Trophoblast cell (in vitro differentiated cells and primary cell): Measurements from ENCODE around the gene FGGY.

Experiments
- DNase-seq, 2 donors: peaks; one replicate each; pipeline ENCODE4 v3.0.0-alpha.2; 2016
- H2AFZ ChIP-seq: 2 replicates; pipeline ENCODE4 v1.6.1; 2013; ENCODE audit warnings: low read length, moderate library complexity, mild to moderate bottlenecking; ENCODE audit not compliant: insufficient read depth, poor library complexity
- H2AK5ac ChIP-seq: 2 replicates; pipeline ENCODE4 v1.6.1; 2013; ENCODE audit warnings: mild to moderate bottlenecking, low read length
- H2BK120ac ChIP-seq: 2 replicates; pipeline ENCODE4 v1.6.1; 2013; ENCODE audit warnings: low read length, mild to moderate bottlenecking, moderate library complexity; ENCODE audit not compliant: insufficient read depth, poor library complexity
- H2BK12ac ChIP-seq: 2 replicates; pipeline ENCODE4 v1.6.1; 2013; ENCODE audit warnings: mild to moderate bottlenecking, low read length, moderate library complexity
- H2BK5ac ChIP-seq: 2 replicates; pipeline ENCODE4 v1.6.1; 2013; ENCODE audit warnings: low read length, low read depth, moderate library complexity, mild to moderate bottlenecking; ENCODE audit not compliant: poor library complexity
- H3K14ac ChIP-seq: 2 replicates; pipeline ENCODE4 v1.6.1; 2013; ENCODE audit warnings: mild to moderate bottlenecking, low read length
- H3K18ac ChIP-seq: 2 replicates; pipeline ENCODE4 v1.6.1; 2013; ENCODE audit warnings: mild to moderate bottlenecking, low read length
- H3K23ac ChIP-seq: 2 replicates; pipeline ENCODE4 v1.6.1; 2013; ENCODE audit warnings: low read length
- H3K27ac ChIP-seq: 2 replicates; pipeline ENCODE4 v1.5.1; 2013; ENCODE audit warnings: low read depth, mild to moderate bottlenecking, inconsistent platforms, low read length, moderate library complexity
- H3K27me3 ChIP-seq: 2 replicates; pipeline ENCODE4 v1.6.1; 2013; ENCODE audit warnings: inconsistent platforms, mild to moderate bottlenecking, low read length, moderate library complexity; ENCODE audit not compliant: insufficient read depth
- H3K36me3 ChIP-seq, 2 experiments: 1 replicate in 1 of 2; 2 replicates in 1 of 2; pipeline ENCODE4 v1.6.1; 2013; ENCODE audit warnings: low read length in 2 of 2, mild to moderate bottlenecking in 2 of 2, moderate library complexity in 1 of 2; ENCODE audit not compliant: insufficient read depth in 2 of 2, control insufficient read depth in 1 of 2
- H3K4ac ChIP-seq: 2 replicates; pipeline ENCODE4 v1.6.1; 2013; ENCODE audit warnings: low read depth, mild to moderate bottlenecking, low read length, moderate library complexity
- H3K4me1 ChIP-seq, 2 experiments: 1 replicate in 1 of 2; 2 replicates in 1 of 2; pipeline ENCODE4 v1.6.1; 2013; ENCODE audit warnings: low read length in 2 of 2, mild to moderate bottlenecking in 2 of 2, moderate library complexity in 1 of 2; ENCODE audit not compliant: insufficient read depth in 2 of 2, control insufficient read depth in 1 of 2
- H3K4me2 ChIP-seq: 2 replicates; pipeline ENCODE4 v1.6.1; 2013; ENCODE audit warnings: inconsistent platforms, mild to moderate bottlenecking, low read length, moderate library complexity
- H3K4me3 ChIP-seq: 2 replicates; pipeline ENCODE4 v1.5.1; 2013; ENCODE audit warnings: mild to moderate bottlenecking, low read depth, low read length, inconsistent platforms
- H3K79me1 ChIP-seq: one replicate; pipeline ENCODE4 v1.6.1; 2013; ENCODE audit warnings: low read length
- H3K79me2 ChIP-seq: 2 replicates; pipeline ENCODE4 v1.6.1; 2013; ENCODE audit warnings: low read length, mild to moderate bottlenecking; ENCODE audit not compliant: control insufficient read depth, insufficient read depth, poor library complexity
- H3K9ac ChIP-seq: 2 replicates; pipeline ENCODE4 v1.6.1; 2013; ENCODE audit warnings: mild to moderate bottlenecking, low read length
- H3K9me3 ChIP-seq: 2 replicates; pipeline ENCODE4 v1.6.1; 2013; ENCODE audit warnings: low read depth, mild to moderate bottlenecking, control low read depth, inconsistent platforms, low read length; ENCODE audit not compliant: insufficient read depth
- H4K12ac ChIP-seq: 2 replicates; pipeline ENCODE4 v1.6.1; 2013; ENCODE audit warnings: low read depth, mild to moderate bottlenecking, low read length, moderate library complexity
- H4K8ac ChIP-seq: 2 replicates; pipeline ENCODE4 v1.6.1; 2013; ENCODE audit warnings: low read depth, mild to moderate bottlenecking, low read length, moderate library complexity
- H4K91ac ChIP-seq: one replicate; pipeline ENCODE4 v1.6.1; 2013; ENCODE audit warnings: low read depth, mild to moderate bottlenecking, low read length, moderate library complexity
- WGBS: extraction: QIAGEN DNeasy Blood & Tissue Kit; methylation state at CpG from one replicate; pipeline ENCODE4 v1.1.7; 2013; ENCODE audit warnings: missing lambda C conversion rate; ENCODE audit not compliant: insufficient read length, insufficient coverage; ENCODE audit errors: extremely low coverage; 5-methylcytosine and 5-hydroxymethylcytosine counted together

Gene FGGY

DNA sequence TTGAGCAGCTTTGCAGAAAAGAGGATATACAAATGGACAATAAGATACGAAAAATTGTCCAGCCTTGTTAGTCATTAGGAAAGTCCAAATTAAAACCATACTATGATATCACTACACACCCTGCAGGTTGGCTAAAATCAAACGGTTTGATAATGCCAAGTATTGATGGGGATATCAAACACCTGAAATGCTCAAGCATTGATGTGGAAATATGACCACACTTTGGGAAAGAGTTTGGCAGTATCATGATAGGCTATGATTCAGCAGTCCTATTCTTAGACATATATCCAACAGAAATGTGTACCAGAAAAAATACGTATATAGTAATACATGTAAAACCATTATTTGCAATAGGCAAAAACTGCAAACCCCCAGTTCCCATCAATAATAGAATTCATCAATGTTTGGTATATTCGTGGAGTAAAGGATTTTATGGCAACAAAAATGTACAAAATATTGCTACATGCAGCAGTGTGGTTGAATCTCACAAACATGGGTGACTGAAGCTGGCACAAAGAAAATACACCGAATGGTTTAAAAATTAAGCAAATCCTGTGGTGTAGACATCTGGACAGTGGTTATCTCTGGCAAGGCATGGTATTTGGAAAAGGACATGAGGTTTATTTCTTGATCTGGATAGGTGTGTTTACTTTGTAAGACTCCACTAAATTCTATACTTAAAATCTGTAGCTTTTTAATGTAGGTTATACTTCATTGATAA, 243.2 kb downstream of the FGGY start:
- no peak for DNase-seq
- H2BK5ac ChIP-seq = no peak overlapping the region
- H3K4ac ChIP-seq = no peak overlapping the region
- no peaks in the 10 kb centered on the region for H3K36me3 ChIP-seq
- no peak overlapping the region for H2AK5ac ChIP-seq
- H3K79me2 ChIP-seq = no peaks in the 10 kb centered on the region
- H3K4me3 ChIP-seq = no peak overlapping the region
- H3K27ac ChIP-seq = no peak overlapping the region
- H4K8ac ChIP-seq = no peak overlapping the region
- H4K91ac ChIP-seq = no peak overlapping the region
- H3K27me3 ChIP-seq = no peaks in the 10 kb centered on the region
- H3K9ac ChIP-seq = no peak overlapping the region
- H3K79me1 ChIP-seq = no peaks in the 10 kb centered on the region
- H3K9me3 ChIP-seq = no peaks in the 10 kb centered on the region
- H2BK120ac ChIP-seq = no peak overlapping the region
- no peak overlapping the region for H3K14ac ChIP-seq
- WGBS = no CpG with 5 or more reads among the region's 5 CpGs
- no peak overlapping the region for H2AFZ ChIP-seq
- no peak overlapping the region for H4K12ac ChIP-seq
- H3K4me1 ChIP-seq = no peaks in the 10 kb centered on the region
- no peak overlapping the region for H2BK12ac ChIP-seq
- H3K18ac ChIP-seq = no peak overlapping the region
- no peak overlapping the region for H3K23ac ChIP-seq
- no peak overlapping the region for H3K4me2 ChIP-seq

DNA sequence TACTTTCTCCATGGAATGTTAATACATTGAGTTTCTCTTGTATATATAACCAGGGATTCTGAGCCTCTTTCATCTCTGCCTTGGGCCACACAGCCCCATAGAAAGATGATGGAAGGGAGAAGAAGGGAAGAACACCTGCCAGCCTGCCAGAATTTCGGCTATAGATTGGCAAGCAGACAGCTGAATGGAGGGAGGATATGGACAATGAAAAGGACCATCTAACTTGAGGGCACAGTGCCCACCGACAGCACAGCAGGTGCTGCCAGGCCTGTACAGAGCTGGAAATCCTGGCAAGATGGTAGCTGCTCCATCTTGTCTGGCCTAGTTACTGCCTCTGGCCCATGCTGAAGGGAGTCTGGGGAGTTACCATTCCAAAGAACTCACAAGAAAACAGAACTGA, 244.3 kb downstream of the FGGY start:
- Histone ChIP-seq H3K4me2 (no peak overlapping the region), H2BK120ac (no peak overlapping the region), H3K4me3 (no peak overlapping the region), H3K27me3 (no peaks in the 10 kb centered on the region), H2BK5ac (no peak overlapping the region), H3K4me1 (no peaks in the 10 kb centered on the region), H4K91ac (no peak overlapping the region), H2AK5ac (no peak overlapping the region), H3K18ac (no peak overlapping the region), H2AFZ (no peak overlapping the region), H3K9ac (no peak overlapping the region), H2BK12ac (no peak overlapping the region), H3K27ac (no peak overlapping the region), H3K14ac (no peak overlapping the region), H3K23ac (no peak overlapping the region), H3K36me3 (no peaks in the 10 kb centered on the region), H3K4ac (no peak overlapping the region), H4K12ac (no peak overlapping the region), H3K9me3 (no peaks in the 10 kb centered on the region), H4K8ac (no peak overlapping the region), H3K79me1 (no peaks in the 10 kb centered on the region), H3K79me2 (no peaks in the 10 kb centered on the region)
- no peak for DNase-seq
- WGBS = no CpG with 5 or more reads among the region's 2 CpGs

DNA sequence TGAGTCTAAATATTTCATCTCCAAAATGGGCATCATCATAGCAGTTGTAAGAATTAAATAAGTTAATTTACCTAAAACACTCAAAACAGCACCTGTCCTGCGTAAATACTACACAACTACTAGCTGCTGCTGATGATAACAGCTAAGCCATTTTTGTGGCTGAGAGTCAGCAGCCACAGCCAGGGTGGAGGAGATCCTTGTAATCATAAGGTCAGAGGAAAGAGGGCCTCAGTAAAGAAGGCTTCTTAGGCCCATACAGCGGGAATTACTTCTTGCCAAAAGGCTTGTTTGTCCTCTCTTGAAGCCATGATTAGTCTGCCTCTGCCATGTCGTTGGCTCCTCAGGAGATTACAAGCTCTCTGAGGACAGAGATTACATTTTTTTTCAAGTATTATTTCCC, 245.0 kb downstream of the FGGY start:
- no peaks in the 10 kb centered on the region for H3K27me3 ChIP-seq
- H4K12ac ChIP-seq = no peak overlapping the region
- no peak overlapping the region for H2AK5ac ChIP-seq
- H3K9ac ChIP-seq = no peak overlapping the region
- H3K36me3 ChIP-seq = no peaks in the 10 kb centered on the region
- no peak overlapping the region for H4K91ac ChIP-seq
- no peak for DNase-seq
- WGBS = no CpG with 5 or more reads among the region's 3 CpGs
- no peak overlapping the region for H2BK5ac ChIP-seq
- no peak overlapping the region for H4K8ac ChIP-seq
- H3K27ac ChIP-seq = no peak overlapping the region
- H2BK120ac ChIP-seq = no peak overlapping the region
- no peak overlapping the region for H3K23ac ChIP-seq
- H3K9me3 ChIP-seq = no peaks in the 10 kb centered on the region
- H2AFZ ChIP-seq = no peak overlapping the region
- H3K4me2 ChIP-seq = no peak overlapping the region
- H2BK12ac ChIP-seq = no peak overlapping the region
- H3K4ac ChIP-seq = no peak overlapping the region
- no peak overlapping the region for H3K14ac ChIP-seq
- no peaks in the 10 kb centered on the region for H3K79me2 ChIP-seq
- no peak overlapping the region for H3K4me3 ChIP-seq
- H3K79me1 ChIP-seq = no peaks in the 10 kb centered on the region
- H3K18ac ChIP-seq = no peak overlapping the region
- H3K4me1 ChIP-seq = no peaks in the 10 kb centered on the region

DNA sequence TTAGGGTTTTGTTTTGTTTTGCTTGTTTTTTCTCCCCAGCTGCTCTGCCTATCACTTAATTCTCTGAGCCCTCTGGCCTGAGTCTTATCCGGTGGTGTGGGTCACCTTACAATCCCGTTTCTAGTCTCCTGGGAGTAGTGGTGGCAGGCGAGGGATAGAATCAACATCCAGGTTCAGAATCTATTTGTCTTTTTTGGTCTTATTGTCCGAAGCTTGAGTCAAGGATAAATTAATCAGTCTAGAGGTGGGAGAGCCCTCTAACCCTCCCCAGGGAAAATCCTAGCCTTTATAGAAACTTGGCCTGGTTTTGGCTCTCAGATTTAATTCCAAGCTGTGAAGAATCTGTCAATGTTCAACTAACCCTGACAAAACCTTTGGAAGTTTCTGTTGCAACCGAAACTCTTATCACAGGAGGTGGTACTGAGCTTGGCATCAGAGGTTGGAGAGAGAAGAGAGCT, 246.3 kb downstream of the FGGY start:
- Histone ChIP-seq H2AFZ (no peak overlapping the region), H2BK5ac (no peak overlapping the region), H3K14ac (no peak overlapping the region), H4K91ac (no peak overlapping the region), H3K4me1 (no peaks in the 10 kb centered on the region), H4K12ac (no peak overlapping the region), H3K9me3 (no peaks in the 10 kb centered on the region), H3K27me3 (no peaks in the 10 kb centered on the region), H3K9ac (no peak overlapping the region), H3K79me2 (no peaks in the 10 kb centered on the region), H3K36me3 (no peaks in the 10 kb centered on the region), H3K79me1 (no peaks in the 10 kb centered on the region), H2BK12ac (no peak overlapping the region), H3K27ac (no peak overlapping the region), H4K8ac (no peak overlapping the region), H2BK120ac (no peak overlapping the region), H3K18ac (no peak overlapping the region), H3K4me2 (no peak overlapping the region), H3K4ac (no peak overlapping the region), H3K23ac (no peak overlapping the region), H2AK5ac (no peak overlapping the region), H3K4me3 (no peak overlapping the region)
- DNase-seq = no peak
- WGBS = no CpG with 5 or more reads among the region's 5 CpGs
